Trophoblast cell (in vitro differentiated cells and primary cell): ENCODE results near the gene ARMC5.
"Not testable (repeated sequence)": the region's sequence is repeated elsewhere in the genome, so short reads cannot be mapped to it uniquely, and the experiment has no call there.

ENCODE experiments used
- DNase-seq, 2 donors: peaks; one replicate each; pipeline ENCODE4 v3.0.0-alpha.2; 2016
- H2AFZ ChIP-seq: 2 replicates; pipeline ENCODE4 v1.6.1; 2013; ENCODE audit warnings: low read length, moderate library complexity, mild to moderate bottlenecking; ENCODE audit not compliant: insufficient read depth, poor library complexity
- H2AK5ac ChIP-seq: 2 replicates; pipeline ENCODE4 v1.6.1; 2013; ENCODE audit warnings: mild to moderate bottlenecking, low read length
- H2BK120ac ChIP-seq: 2 replicates; pipeline ENCODE4 v1.6.1; 2013; ENCODE audit warnings: low read length, mild to moderate bottlenecking, moderate library complexity; ENCODE audit not compliant: insufficient read depth, poor library complexity
- H2BK12ac ChIP-seq: 2 replicates; pipeline ENCODE4 v1.6.1; 2013; ENCODE audit warnings: mild to moderate bottlenecking, low read length, moderate library complexity
- H2BK5ac ChIP-seq: 2 replicates; pipeline ENCODE4 v1.6.1; 2013; ENCODE audit warnings: low read length, low read depth, moderate library complexity, mild to moderate bottlenecking; ENCODE audit not compliant: poor library complexity
- H3K14ac ChIP-seq: 2 replicates; pipeline ENCODE4 v1.6.1; 2013; ENCODE audit warnings: mild to moderate bottlenecking, low read length
- H3K18ac ChIP-seq: 2 replicates; pipeline ENCODE4 v1.6.1; 2013; ENCODE audit warnings: mild to moderate bottlenecking, low read length
- H3K23ac ChIP-seq: 2 replicates; pipeline ENCODE4 v1.6.1; 2013; ENCODE audit warnings: low read length
- H3K27ac ChIP-seq: 2 replicates; pipeline ENCODE4 v1.5.1; 2013; ENCODE audit warnings: low read depth, mild to moderate bottlenecking, inconsistent platforms, low read length, moderate library complexity
- H3K27me3 ChIP-seq: 2 replicates; pipeline ENCODE4 v1.6.1; 2013; ENCODE audit warnings: inconsistent platforms, mild to moderate bottlenecking, low read length, moderate library complexity; ENCODE audit not compliant: insufficient read depth
- H3K36me3 ChIP-seq, 2 experiments: 1 replicate in 1 of 2; 2 replicates in 1 of 2; pipeline ENCODE4 v1.6.1; 2013; ENCODE audit warnings: low read length in 2 of 2, mild to moderate bottlenecking in 2 of 2, moderate library complexity in 1 of 2; ENCODE audit not compliant: insufficient read depth in 2 of 2, control insufficient read depth in 1 of 2
- H3K4ac ChIP-seq: 2 replicates; pipeline ENCODE4 v1.6.1; 2013; ENCODE audit warnings: low read depth, mild to moderate bottlenecking, low read length, moderate library complexity
- H3K4me1 ChIP-seq, 2 experiments: 1 replicate in 1 of 2; 2 replicates in 1 of 2; pipeline ENCODE4 v1.6.1; 2013; ENCODE audit warnings: low read length in 2 of 2, mild to moderate bottlenecking in 2 of 2, moderate library complexity in 1 of 2; ENCODE audit not compliant: insufficient read depth in 2 of 2, control insufficient read depth in 1 of 2
- H3K4me2 ChIP-seq: 2 replicates; pipeline ENCODE4 v1.6.1; 2013; ENCODE audit warnings: inconsistent platforms, mild to moderate bottlenecking, low read length, moderate library complexity
- H3K4me3 ChIP-seq: 2 replicates; pipeline ENCODE4 v1.5.1; 2013; ENCODE audit warnings: mild to moderate bottlenecking, low read depth, low read length, inconsistent platforms
- H3K79me1 ChIP-seq: one replicate; pipeline ENCODE4 v1.6.1; 2013; ENCODE audit warnings: low read length
- H3K79me2 ChIP-seq: 2 replicates; pipeline ENCODE4 v1.6.1; 2013; ENCODE audit warnings: low read length, mild to moderate bottlenecking; ENCODE audit not compliant: control insufficient read depth, insufficient read depth, poor library complexity
- H3K9ac ChIP-seq: 2 replicates; pipeline ENCODE4 v1.6.1; 2013; ENCODE audit warnings: mild to moderate bottlenecking, low read length
- H3K9me3 ChIP-seq: 2 replicates; pipeline ENCODE4 v1.6.1; 2013; ENCODE audit warnings: low read depth, mild to moderate bottlenecking, control low read depth, inconsistent platforms, low read length; ENCODE audit not compliant: insufficient read depth
- H4K12ac ChIP-seq: 2 replicates; pipeline ENCODE4 v1.6.1; 2013; ENCODE audit warnings: low read depth, mild to moderate bottlenecking, low read length, moderate library complexity
- H4K8ac ChIP-seq: 2 replicates; pipeline ENCODE4 v1.6.1; 2013; ENCODE audit warnings: low read depth, mild to moderate bottlenecking, low read length, moderate library complexity
- H4K91ac ChIP-seq: one replicate; pipeline ENCODE4 v1.6.1; 2013; ENCODE audit warnings: low read depth, mild to moderate bottlenecking, low read length, moderate library complexity
- whole genome bisulfite sequencing: extraction: QIAGEN DNeasy Blood & Tissue Kit; methylation state at CpG from one replicate; pipeline ENCODE4 v1.1.7; 2013; ENCODE audit warnings: missing lambda C conversion rate; ENCODE audit not compliant: insufficient read length, insufficient coverage; ENCODE audit errors: extremely low coverage; 5-methylcytosine and 5-hydroxymethylcytosine counted together

ARMC5 gene

DNA sequence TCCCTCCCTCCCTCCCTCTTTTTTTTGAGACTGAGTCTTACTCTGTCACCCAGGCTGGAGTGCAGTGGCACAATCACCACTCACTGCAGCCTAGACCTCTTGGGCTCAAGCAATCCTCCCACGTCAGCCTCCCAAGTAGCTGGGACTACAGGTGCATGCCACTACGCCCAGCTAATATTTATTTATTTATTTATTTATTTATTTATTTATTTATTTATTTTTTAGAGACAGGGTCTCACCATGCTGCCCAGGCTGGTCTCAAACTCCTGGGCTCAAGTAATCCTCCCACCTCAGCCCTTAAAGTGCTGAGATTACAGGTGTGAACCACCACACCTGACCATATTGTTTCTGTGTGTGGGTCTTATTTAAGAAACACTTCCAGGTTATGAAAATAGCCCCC lies 42.3 kb upstream of the ARMC5 start:
- not testable (repeated sequence) for H3K14ac ChIP-seq, H3K4me3 ChIP-seq, H3K27me3 ChIP-seq, H2BK120ac ChIP-seq, H3K18ac ChIP-seq, DNase-seq, H3K79me1 ChIP-seq, H2AK5ac ChIP-seq, H3K27ac ChIP-seq, H3K23ac ChIP-seq, H3K9ac ChIP-seq, H4K91ac ChIP-seq, H4K12ac ChIP-seq, H3K4ac ChIP-seq, H3K36me3 ChIP-seq, H4K8ac ChIP-seq, H2BK12ac ChIP-seq, H2BK5ac ChIP-seq, H3K4me1 ChIP-seq, H2AFZ ChIP-seq, H3K4me2 ChIP-seq, H3K79me2 ChIP-seq
- no CpG with 5 or more reads among the region's 2 CpGs for WGBS
- peaks cover 16% of the 10 kb centered on the region for H3K9me3 ChIP-seq

DNA sequence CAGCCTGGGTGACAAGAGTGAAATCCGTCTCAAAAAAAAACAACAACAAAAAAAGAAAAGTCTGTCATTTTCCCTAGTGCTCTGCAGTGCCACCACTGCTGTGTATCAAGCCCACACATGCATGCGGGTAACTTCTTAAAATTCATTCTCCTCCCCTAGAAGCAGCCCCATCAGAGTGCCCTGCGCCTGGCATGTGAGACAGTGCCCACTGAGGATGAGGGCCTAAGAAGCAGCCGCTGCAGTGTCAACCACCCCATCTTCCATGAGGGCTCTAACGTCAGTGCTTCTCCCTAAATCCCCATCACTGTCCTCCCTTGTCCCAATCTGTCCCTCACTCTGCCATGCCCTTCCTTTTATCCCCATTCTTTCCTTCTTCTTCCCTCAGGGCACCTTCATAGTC lies 41.4 kb upstream of the ARMC5 start:
- Histone ChIP-seq H3K79me2 (no peaks in the 10 kb centered on the region), H3K4me3 (no peak overlapping the region)
- WGBS: no CpG with 5 or more reads among the region's 5 CpGs

DNA sequence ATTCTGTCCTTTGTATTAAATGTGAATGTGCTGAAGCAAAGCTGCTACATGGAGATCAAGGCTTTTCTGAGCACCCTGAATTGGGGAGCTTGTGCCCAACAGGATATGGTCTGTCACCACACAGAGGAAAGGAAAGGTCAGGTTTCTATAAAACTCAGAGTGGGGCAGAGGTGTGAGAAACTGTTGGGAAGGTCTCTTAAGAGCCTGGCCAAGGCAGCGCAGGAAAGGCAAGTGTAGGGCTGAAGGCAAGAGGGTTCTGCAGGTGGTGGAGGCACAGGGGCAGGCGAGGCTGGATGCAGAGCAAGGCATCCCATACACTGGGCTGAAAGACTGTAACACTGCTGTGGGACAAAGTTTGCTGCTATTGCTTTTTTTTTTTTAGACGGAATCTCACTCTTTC lies 39.3 kb upstream of the ARMC5 start:
- H3K23ac ChIP-seq: no peak overlapping the region
- H3K14ac ChIP-seq: no peak overlapping the region
- DNase-seq: no peak
- no peaks in the 10 kb centered on the region for H3K79me1 ChIP-seq
- H2BK5ac ChIP-seq: no peak overlapping the region
- H4K91ac ChIP-seq: no peak overlapping the region
- no peak overlapping the region for H3K4me3 ChIP-seq
- no peaks in the 10 kb centered on the region for H3K4me1 ChIP-seq
- no CpG with 5 or more reads among the region's 3 CpGs for WGBS
- no peak overlapping the region for H3K27ac ChIP-seq
- H2BK120ac ChIP-seq: no peak overlapping the region
- H3K36me3 ChIP-seq: no peaks in the 10 kb centered on the region
- no peak overlapping the region for H4K8ac ChIP-seq
- no peak overlapping the region for H3K4ac ChIP-seq
- H4K12ac ChIP-seq: no peak overlapping the region
- H3K4me2 ChIP-seq: no peak overlapping the region
- no peaks in the 10 kb centered on the region for H3K79me2 ChIP-seq
- no peak overlapping the region for H2BK12ac ChIP-seq
- no peak overlapping the region for H3K9ac ChIP-seq
- no peak overlapping the region for H3K18ac ChIP-seq
- no peaks in the 10 kb centered on the region for H3K27me3 ChIP-seq
- H2AFZ ChIP-seq: no peak overlapping the region
- H3K9me3 ChIP-seq: peaks cover 5% of the 10 kb centered on the region
- H2AK5ac ChIP-seq: no peak overlapping the region

More for the DNA sequence above, 41.4 kb upstream of the ARMC5 start:
- Histone ChIP-seq H3K4me2 (no peak overlapping the region), H3K14ac (no peak overlapping the region), H3K9ac (no peak overlapping the region), H4K8ac (no peak overlapping the region), H3K36me3 (no peaks in the 10 kb centered on the region), H3K9me3 (peaks cover 13% of the 10 kb centered on the region), H3K79me1 (no peaks in the 10 kb centered on the region), H3K4me1 (no peaks in the 10 kb centered on the region), H4K91ac (no peak overlapping the region), H3K27me3 (no peaks in the 10 kb centered on the region), H3K23ac (no peak overlapping the region), H2AFZ (no peak overlapping the region), H3K4ac (no peak overlapping the region), H2BK5ac (no peak overlapping the region), H2BK120ac (no peak overlapping the region), H4K12ac (no peak overlapping the region), H2AK5ac (no peak overlapping the region), H2BK12ac (no peak overlapping the region), H3K27ac (no peak overlapping the region), H3K18ac (no peak overlapping the region)
- no peak for DNase-seq

DNA sequence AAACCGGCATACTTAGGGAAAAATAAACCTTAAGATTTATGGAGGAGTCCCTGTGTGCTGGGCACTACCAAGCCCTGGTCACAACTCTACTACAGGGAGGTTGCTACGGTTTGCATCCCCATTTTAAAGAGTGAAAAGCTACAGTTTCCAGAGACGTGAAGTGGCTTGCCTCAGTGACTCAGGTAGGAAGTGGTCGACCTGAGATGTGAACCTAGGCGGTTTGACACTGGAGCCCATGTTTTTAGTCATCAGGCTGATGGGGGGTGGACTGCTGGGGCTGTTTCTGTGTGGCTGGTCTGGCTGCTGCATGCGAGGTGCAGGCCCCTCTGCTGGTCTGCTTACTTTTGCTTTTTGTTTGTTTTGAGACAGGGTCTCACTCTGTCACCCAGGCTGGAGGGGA lies 37.7 kb upstream of the ARMC5 start:
- Histone ChIP-seq H3K27ac (no peak overlapping the region), H2BK120ac (no peak overlapping the region), H4K12ac (no peak overlapping the region), H3K18ac (no peak overlapping the region), H4K8ac (no peak overlapping the region), H2AFZ (no peak overlapping the region), H3K4me3 (no peak overlapping the region), H4K91ac (no peak overlapping the region), H2AK5ac (no peak overlapping the region), H3K79me2 (no peaks in the 10 kb centered on the region), H3K27me3 (no peaks in the 10 kb centered on the region), H2BK12ac (no peak overlapping the region), H3K4ac (no peak overlapping the region), H3K4me2 (no peak overlapping the region), H3K36me3 (no peaks in the 10 kb centered on the region), H3K9me3 (peaks cover 1% of the 10 kb centered on the region), H3K9ac (no peak overlapping the region), H3K14ac (no peak overlapping the region), H3K79me1 (no peaks in the 10 kb centered on the region), H3K4me1 (no peaks in the 10 kb centered on the region), H3K23ac (no peak overlapping the region), H2BK5ac (no peak overlapping the region)
- no peak for DNase-seq
- no CpG with 5 or more reads among the region's 6 CpGs for WGBS
